ENCODE measurements around the gene MYO1B. TPM values are rescaled to one million over a fixed set of nuclear protein-coding genes. Genes with fewer than 3 reads are reported as not detected.

MYO1B gene
- total RNA-seq, 1 experiment from 2014 or later: 43.2 TPM

- Histone ChIP-seq H2BK15ac (ENCODE audit: low read depth, low read length) (no peak overlapping the region), H3K4ac (ENCODE audit: low read depth, low read length) (no peak overlapping the region), H3K27ac (ENCODE audit: insufficient read length, low read depth, low read length) (no peak overlapping the region), H2BK5ac (ENCODE audit: insufficient read length, low read length) (no peak overlapping the region), H3K4me2 (ENCODE audit: insufficient read depth, insufficient read length, low read length) (no peak overlapping the region), H4K20me1 (ENCODE audit: control insufficient read depth, insufficient read depth, insufficient read length) (no peaks in the 10 kb centered on the region), H3K27me3 (ENCODE audit: insufficient read depth, low read length) (no peaks in the 10 kb centered on the region), H3K79me2 (ENCODE audit: insufficient read depth, low read length) (no peaks in the 10 kb centered on the region; the same call in 1 of the 2 replicates), H3K14ac (ENCODE audit: insufficient read depth, low read length) (no peak overlapping the region), H2AFZ (ENCODE audit: low read length) (no peak overlapping the region), H3K9me3 (ENCODE audit: control insufficient read depth, low read depth, low read length) (no peaks in the 10 kb centered on the region), H3K56ac (ENCODE audit: insufficient read length, low read depth, low read length) (no peak overlapping the region), H2AK5ac (ENCODE audit: insufficient read length, low read length) (no peak overlapping the region), H2BK20ac (ENCODE audit: low read depth, low read length, poor library complexity, severe bottlenecking) (no peak overlapping the region), H2BK120ac (ENCODE audit: low read depth, low read length, poor library complexity, severe bottlenecking) (no peak overlapping the region), H4K91ac (ENCODE audit: insufficient read length, low read depth, low read length) (no peak overlapping the region), H3K18ac (ENCODE audit: insufficient read length, low read depth, low read length) (no peak overlapping the region), H2BK12ac (ENCODE audit: insufficient read length, low read depth, low read length) (peak overlapping the region; percentile 52), H3K23ac (ENCODE audit: insufficient read length, low read depth, low read length) (no peak overlapping the region), H4K5ac (ENCODE audit: insufficient read length, low read depth, low read length) (no peak overlapping the region), H3K79me1 (ENCODE audit: insufficient read depth, low read depth, low read length, poor library complexity, severe bottlenecking) (peaks cover 6% of the 10 kb centered on the region), H4K8ac (replicated peaks; ENCODE audit: insufficient read length, low read depth, low read length) (no peak overlapping the region), H3T11ph (ENCODE audit: low read length) (no peak overlapping the region), H3K9ac (ENCODE audit: extremely low read depth, insufficient read length, low read length) (no peak overlapping the region), H3K23me2 (ENCODE audit: insufficient read length, low read depth, low read length, poor library complexity, severe bottlenecking) (no peaks in the 10 kb centered on the region), H3K4me1 (ENCODE audit: insufficient read depth, low read length) (peaks cover 9% of the 10 kb centered on the region)
- H3K27ac Mint-ChIP-seq: peak overlapping the region in 1 of 3 experiments; percentile 63; a peak in 2 of 7 replicates
- H3K9me3 Mint-ChIP-seq: peaks cover 6 to 13% of the 10 kb centered on the region in 2 experiments; a peak in 4 of 5 replicates
- H3K4me1 Mint-ChIP-seq: peaks cover 50% of the 10 kb centered on the region in 2 experiments
- peaks cover 8 to 14% (median 10%) of the 10 kb centered on the region in 3 experiments for H3K36me3 Mint-ChIP-seq (ENCODE audit: insufficient read depth in 1 of 3, low read depth in 3 of 3)
- no peaks in the 10 kb centered on the region for H3K27me3 Mint-ChIP-seq (ENCODE audit: low read depth)
- no peak for DNase-seq
- H3K4me3 Mint-ChIP-seq: no peak overlapping the region
- TF ChIP-seq CTCF (conservative IDR thresholded peaks at IDR 0.05): no peak
- no CpG with 5 or more reads among the region's 2 CpGs for WGBS (ENCODE audit: extremely low coverage, insufficient read length, low lambda C conversion rate)
These were observed 77.8 kb downstream of the MYO1B start for GRCh38 chr2:191322828-191323506.

Measured in H9 (cell line).